Stimulated activated CD4-positive, alpha-beta T cell treated with anti-CD3 and anti-CD28 coated beads, Interleukin-2, amount 100 ng/mL, for 4 hours (primary cell): ENCODE data around the gene LRIG1.

Experiments
- DNase-seq: peaks from one replicate; pipeline ENCODE4 v3.0.0-alpha.2; 2020; ENCODE audit warnings: low read depth

The LRIG1 gene

DNA sequence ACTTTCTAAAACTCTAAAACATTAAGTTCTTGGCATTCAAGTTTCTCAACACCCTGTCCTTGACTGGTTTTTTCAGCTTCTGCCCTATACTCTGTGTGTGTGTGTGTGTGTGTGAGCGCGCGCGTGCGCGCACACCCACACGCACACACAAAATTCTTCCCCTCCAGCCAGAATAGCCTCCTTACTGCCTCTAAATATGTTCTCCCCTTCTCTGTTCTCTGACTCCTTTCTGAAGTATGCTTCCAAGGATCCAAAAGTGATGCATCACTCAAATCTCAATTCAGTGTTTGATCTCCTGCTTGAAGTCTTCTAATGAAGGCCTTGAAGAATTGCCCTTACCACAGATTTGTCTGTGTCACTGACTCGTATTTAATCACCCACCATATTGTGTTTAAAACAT is 150.2 kb downstream of the LRIG1 start:
- DNase-seq: no peak

GRCh38 chr3:66348704-66349103 is 152.1 kb downstream of the LRIG1 start:
- DNase-seq: no peak

DNA sequence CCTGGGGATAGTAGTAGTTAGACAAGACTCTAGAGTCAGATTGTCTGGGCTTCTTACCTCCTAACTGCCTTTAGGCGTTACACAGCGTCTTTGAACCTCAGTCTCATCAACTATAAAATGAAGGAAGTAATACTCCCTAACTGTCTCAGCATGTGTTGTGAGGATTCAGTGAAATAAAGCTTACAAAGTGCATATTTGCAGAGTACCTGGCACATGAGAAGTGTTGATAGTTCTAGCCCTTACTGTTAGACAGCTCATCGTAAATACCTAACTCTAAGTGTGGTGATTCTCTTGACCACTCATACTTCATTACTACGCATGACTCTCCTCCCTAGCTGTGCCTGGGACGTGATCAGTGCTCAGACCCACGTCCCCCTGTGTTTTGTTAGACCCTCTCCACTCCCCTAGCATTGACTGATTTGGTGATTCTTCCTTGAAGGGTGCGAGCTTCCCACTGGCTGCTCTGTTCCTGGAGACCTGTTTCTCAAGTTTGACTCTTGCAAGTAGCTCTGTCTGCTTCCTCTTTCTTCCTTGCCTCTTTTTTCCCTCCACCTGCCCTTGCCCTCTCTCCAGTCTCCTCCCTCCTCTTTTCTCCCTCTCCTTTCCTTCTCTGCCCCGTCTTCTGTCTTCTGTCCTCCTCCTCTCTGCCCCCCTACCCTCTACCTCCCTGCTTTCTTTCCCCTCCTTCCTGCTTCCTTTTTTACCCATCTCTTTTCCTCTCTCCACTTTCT is 155.8 kb downstream of the LRIG1 start:
- no peak for DNase-seq

DNA sequence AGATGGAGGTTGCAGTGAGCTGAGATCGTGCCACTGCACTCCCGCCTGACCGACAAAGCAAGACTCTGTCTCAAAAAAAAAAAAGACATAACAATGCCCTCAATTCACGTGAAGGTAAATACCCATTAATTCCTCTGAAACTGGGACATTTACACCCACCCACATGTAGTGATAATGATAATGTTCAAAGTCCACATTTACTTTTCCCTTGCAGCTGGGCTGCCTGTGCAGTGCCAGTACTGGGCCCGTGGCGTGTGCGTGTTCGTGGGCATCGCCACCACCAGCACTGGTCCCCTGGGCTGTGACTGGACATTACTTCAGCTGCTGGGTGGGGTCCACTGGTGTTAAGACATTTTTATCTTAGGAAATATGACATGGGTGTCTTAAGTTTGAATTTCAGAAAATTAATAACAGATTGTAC is 156.4 kb downstream of the LRIG1 start:
- no peak for DNase-seq

- DNase-seq: no peak
Observed at GRCh38 chr3:66342717-66343356, 158.0 kb downstream of the LRIG1 start.

DNA sequence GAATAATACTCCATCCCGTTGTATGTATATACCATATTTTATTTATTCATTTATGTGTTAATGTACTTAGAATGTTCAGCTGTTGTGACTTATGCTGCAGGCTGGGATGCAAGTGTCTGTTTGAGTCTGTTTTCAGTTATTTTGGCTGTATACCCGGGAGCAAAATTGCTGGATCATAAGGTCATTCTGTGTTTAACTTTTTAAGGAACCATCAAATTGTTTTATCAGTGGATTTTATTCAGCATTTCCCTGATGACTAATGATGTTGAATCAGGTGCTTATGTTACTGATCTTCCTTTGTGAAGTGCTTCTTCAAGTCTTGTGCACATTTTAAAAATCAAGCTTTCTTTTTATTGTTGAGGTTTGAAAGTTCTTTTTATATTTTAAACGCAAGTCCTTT is 161.9 kb downstream of the LRIG1 start:
- no peak for DNase-seq

DNA sequence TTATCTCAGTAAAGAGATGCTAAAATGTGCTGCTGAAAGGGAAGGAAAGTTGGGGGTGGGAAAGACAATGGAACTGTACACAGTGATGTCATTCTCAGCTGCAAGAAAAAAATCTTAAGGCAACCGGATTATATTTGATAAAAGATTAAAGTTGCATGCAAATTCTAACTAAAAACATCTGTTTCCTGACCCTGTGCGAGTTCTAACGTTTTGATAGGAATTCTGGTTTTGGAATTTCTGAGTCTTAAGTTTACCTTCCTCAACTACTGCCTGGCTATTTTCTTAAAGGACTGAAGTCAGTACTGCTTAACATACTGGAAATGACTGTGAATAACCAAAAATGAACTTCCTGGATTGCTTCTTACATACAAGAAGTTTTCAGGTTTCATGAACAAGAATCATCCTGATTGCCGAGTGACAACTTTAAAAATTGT is 164.5 kb downstream of the LRIG1 start:
- DNase-seq: no peak

DNA sequence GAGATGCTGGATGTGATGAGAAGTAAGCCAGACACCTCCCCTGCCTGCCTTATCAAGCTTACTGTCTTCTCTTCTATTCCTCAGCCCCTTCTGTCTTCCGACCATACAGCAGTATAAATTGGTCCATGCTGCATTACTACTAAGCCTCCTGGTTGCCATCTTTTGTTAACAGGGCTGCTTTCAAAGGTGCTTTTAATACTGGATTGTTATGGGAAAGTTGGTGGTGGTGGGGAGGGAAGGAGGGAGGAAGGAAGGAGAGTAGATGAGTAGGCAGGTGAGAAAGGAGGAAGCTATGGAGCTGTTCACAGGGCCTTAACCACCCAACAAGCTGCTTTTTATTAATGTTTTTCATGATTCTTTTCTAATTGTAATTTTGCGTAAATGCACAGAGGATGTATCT is 165.2 kb downstream of the LRIG1 start:
- DNase-seq: no peak
